ENCODE data around the gene H3-3A.

H3-3A gene

DNA sequence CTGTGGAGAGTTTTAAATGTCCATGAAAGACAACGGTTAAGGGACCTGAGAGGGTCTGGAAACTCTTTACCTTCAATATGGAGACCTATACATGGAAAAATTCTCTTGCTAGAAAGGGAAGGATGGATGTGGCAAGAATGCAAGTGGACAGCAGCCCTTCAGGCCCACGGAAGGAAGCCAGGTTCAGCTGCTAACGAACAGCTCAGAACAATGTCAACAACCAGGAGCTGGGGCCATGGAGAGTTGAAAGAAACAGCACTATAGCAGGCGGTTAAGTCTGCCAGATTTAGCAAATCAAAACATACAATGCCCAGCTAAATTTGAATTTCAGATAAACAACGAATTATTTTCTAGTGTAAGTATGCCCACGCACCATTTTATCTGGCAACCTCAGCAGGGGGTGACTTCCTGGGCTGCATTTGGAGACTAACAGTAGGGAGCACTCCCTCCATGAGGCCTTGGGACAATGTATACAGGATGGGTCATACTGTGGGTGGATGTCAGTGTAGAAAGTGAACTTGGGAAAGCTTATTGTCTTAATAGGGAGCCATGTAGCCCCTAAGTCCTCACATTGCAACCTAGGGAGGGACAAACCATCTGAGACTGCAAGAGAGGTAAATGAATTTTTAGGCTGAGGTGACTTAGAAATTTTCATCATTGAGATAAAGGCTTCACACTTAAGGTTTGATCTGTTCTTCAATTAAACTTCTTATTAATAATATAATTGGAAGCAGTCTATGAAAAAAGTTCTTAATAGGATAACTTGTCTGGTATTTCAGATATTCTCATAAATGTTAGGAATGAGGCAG lies 7.8 kb upstream of the H3-3A start:
- DNase-seq (ENCODE audit: low read depth), result no peak

DNA sequence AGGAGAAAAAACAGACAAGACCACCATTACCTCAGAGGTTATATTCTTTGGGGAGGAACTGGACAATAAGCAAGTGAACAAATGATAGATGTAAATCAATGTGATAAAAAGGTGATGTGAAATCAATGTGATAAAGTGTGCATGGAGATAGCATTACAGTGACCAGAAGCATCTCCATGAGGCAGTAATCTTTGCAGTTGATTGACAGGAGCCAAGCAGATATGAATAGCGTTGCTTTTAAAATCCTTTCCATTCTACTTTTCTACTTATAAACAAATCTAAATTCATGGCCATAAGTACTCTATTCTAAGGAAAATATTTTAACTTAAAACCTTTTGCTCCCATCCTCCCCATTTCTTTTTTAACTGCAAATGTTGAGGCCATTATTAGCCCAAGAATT lies 2.8 kb upstream of the H3-3A start:
- DNase-seq (ENCODE audit: low read depth), result no peak

DNA sequence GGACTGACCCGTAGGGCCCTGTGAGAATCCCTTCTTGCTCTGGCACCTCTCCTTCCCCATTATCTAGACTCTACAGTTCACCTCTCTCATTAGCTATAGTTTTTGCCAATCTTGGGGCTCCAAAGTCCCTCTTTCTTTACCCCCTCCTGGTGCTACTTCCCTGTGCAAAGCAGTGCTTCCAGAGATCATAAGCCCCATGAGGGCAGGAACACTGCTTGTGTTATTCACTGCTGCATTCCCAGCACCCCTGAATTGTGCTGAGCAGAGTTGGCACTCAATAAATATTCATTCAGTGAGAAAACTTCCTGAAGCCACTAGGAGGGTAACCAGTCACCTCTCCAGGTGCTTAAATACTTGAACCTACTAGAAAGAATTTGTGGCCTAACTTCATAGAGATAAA lies 2.1 kb upstream of the H3-3A start:
- no peak for DNase-seq (ENCODE audit: low read depth)

DNA sequence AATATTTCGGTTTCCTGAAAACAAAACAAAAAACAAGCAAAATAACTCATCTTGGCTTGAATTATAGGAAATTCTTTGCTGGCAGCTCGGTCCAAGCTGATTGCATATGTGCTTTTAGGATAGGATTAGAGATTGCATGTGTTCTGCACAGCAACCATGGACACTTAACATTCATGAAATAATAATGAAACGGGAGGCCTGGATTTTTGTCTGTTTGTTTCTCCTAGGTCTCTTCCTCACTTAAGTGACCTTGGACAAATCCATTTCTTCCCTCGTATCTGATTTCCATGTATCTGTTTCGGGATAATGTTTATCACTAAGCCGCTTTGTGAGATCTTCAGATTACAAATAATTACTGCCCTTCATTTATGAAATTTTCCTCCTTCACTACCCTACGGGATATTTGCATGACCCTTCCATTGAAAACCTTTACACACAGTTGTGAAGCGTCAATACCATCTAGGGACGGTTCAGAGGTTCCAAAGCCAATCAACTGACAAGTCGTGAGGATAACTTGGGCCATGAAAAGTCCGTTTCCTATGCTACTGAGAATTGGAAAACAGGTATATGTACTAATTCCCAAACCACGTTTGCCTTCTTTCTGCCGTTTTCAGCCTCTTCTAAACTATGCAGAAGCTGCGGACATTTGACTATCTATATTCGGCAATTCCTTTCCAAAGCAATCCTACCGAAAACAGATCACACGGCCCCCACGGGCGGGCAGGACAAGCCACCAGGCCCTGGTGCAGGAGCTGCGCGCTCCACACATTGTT lies 1.3 kb upstream of the H3-3A start:
- peak; percentile 18 for DNase-seq (ENCODE audit: low read depth)

DNA sequence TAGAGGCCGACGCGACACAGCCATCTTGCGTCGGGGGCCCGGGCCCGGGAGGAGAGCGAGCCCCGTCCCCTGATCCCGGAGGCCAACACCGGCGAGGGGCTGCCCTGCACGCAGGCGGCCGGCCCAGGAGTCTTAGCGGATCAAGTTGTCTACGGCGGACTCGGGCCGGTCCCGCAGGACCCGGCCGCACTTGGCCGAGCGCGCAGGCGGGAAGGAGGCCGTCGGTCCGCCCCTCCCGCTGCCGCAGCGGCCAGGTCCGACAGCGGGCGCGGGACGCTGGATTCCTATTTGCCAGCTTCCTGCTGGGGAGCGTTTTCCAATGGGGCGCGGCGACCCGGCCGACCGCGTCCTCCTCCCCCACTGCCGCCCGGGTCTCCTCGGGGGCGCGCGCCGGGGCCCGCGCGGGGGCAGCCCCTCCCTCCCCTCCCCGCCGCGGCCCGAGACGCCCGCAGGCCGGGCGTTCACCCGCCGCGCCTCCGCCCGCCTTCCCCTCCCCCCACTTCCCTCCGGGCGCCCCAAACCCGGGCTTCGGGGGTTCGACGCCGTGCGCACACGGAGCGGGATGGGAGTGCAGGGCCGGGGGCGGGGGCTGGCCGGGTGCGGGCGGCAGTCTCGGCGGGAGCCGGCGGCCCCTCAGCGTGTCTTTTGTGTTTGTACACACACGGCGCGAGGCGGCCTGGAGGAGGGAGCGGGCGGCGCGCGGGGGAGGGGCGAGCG lies 517 bp upstream of the H3-3A start:
- peak; percentile 71 for DNase-seq (ENCODE audit: low read depth)

DNA sequence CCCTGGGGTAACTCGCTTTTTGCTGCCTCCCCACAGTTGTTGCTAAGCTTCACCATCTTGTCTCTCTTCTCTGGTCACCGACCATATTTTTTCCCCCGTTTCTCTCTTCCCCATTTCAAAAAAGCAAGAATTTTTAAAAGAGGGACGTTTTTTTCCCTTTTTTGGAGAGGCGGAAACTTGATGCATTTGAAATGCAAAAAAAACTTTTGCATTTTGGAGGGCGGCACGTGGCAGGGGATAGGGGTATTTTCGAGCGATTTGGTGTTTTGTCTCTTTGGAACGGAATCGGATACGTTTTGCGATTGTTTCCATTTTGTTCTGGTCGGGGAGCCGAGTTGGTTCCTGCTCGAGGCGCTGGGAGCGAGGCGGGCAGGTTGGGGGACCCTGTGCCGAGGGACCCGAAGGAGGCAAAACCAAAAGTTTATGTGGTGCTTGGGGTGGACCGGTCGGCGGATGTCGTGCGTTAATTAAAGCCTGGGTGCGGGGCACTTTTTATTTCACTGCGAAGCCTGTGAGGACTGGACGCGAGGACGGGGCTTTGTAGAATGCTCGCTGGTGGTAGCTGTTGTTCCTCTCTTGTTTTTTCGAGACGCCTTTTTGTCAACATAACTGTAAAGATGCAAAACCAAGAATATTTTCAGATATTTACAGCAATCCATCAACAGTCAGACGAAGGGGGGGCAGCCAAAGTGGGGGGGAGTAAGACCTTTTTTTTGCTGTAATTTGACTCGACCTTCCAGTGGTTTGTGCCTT lies 884 bp downstream of the H3-3A start:
- peak; percentile 30 for DNase-seq (ENCODE audit: low read depth)

DNA sequence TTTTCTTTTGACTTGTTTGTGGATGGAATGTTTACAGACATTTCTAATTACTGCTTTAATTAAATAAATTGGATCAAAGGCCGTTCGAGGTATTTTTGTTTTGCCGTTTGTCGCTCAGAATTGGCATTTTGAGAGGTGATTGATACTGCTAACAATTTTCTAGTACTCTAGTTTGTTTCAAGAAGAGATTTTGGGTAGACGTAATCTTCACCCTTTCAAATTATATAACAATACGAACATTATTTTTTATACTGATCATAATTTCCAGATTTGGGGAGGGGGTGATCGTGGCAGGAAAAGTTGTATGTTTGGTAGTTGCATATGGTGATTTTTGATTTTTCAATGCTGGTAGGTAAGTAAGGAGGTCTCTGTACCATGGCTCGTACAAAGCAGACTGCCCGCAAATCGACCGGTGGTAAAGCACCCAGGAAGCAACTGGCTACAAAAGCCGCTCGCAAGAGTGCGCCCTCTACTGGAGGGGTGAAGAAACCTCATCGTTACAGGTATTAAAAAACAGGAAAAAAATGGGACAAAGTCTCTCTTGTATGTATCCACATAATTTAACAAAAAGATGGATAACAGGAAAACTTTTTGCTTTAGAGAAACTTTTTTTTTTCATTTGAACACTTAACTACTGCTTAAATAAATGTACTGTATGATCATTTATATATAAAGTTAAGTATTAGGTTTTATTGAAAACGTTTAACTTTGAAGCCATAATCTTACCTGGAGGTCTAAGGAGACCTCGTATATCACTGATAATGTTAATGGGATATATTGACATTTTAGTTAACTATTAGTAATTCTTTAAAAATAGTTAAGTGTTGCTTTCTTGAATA lies 1.7 kb downstream of the H3-3A start:
- no peak for DNase-seq (ENCODE audit: low read depth)

DNA sequence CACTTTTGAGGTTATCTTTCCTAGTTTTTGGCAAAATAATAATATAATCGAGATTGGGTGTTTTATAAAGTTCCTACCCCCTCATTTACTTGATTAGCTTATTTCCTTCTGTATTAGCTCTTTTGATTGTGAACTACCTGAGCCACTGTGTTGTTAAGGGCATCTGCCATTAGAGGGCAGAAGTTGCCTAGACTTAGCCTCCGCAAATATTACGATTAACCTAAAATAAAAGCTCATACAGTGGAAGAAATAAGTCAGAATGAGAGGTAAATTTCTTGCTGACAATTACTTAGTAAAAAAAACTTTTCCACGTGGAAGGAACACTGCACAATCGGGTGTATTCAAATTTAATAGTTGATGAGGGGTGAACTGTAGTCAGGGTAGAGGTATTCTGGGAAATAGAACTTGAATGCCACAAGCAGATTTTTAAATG lies 2.3 kb downstream of the H3-3A start:
- peak; percentile 55 for DNase-seq (ENCODE audit: low read depth)

DNA sequence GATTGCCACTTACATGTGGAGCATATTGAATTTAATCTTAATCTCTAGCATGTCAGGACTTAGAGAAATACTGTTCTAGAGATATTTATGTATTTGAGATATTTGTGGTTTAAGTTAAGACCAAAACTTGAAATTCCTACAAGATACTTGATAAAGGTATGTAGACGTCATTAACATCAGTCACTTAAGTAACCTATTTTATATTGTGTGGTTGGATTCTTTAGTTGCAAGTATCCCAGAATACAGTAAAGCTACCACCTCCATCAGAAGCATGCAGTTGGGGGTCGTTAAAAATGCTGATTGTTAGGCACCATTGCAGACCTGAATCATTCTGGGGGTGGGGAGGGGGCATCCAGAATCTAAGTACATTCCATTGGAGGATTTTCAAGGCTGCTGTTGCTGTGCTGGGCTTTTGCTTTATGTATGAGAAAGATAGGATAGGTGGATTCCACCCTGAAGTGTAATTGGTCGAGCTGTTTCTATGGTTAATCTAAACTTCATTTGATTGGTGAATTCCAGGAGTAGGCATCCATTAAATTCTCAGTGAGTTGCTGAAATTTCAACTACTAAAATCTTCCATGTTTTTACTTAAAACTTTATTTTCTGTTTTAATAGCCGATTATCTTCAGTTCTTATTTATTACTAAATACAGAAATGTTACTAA lies 4.0 kb downstream of the H3-3A start:
- DNase-seq (ENCODE audit: low read depth), result no peak

DNA sequence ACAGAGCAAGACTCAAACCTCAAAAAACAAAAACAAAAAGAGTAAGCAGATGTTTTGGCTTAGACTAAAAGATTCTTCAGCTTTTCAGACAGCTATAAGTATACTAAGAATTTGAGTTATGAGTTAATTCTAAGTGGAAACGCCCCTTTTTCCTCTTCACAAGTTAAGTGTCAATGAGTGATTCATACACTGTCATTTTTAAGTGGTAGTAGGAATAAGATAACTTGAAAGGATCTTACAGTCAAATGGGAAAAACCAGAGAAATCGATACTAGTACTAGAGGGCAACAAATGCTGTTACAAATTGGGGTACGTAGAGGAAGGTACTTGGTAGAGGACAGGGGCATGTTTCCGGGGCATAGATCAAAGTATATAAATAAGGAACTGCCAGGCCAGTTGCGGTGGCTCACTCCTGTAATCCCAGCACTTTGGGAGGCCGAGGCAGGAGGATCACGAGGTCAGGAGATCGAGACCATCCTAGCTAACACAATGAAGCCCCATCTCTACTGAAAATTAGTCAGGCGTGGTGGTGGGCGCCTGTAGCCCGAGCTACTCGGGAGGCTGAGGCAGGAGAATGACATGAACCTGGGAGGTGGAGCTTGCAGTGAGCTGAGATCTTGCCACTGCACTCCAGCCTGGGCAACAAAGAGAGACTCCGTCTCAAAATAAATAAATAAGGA lies 7.4 kb downstream of the H3-3A start:
- no peak for DNase-seq (ENCODE audit: low read depth)

DNA sequence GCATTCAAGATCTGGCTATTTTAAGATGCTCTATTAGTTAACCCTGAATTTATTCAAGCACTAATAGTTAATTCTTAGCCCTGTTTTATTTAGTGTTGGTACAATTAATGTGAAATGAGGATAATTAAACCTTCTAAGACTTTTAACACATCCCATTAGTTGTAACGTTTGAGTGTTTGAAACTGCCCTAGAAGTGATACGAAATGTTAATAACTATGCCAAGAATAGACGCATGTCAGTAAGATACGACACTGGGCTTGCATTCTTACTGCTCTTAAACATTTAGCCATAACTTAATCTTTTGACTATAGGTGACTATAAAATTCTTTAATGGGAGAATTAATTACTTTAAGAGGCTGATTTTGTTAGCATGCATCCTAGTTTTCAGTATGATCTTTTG lies 9.8 kb downstream of the H3-3A start:
- no peak for DNase-seq (ENCODE audit: low read depth)

DNA sequence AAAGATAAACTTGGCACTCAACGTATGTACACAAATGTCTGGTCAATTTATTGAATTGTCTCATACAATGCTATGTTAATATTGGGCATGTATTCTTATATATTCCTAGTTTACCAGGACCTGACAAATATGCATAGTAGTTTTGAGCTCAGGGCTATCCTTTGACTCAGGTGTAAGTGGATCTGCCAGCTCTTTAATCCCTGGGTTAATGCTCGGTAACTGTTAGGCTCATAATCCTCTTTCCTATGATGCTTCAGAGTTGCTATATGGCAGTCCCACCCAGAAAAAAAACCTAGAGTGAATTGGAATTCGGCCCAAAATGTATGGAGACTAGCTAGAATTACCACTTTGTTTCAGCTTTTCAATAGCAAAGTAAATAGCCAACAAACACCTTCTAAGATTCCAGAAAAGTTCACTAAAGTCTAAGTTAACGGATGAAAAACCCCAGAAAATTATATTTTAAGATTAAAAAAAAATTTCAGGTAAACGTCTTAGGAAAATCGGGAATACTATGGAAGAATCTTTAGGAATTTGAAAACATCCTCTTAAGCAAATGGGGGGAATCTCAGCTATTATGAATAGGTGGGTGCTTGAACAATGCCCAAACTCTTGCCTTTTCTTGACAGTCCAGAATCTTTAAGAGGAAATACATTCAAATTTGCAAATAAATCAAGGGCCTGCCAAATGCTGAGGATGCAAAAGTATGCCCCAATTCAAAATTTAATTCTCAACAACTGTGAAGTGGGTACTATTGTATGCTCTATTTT lies 10.9 kb downstream of the H3-3A start:
- DNase-seq (ENCODE audit: low read depth), result no peak

DNA sequence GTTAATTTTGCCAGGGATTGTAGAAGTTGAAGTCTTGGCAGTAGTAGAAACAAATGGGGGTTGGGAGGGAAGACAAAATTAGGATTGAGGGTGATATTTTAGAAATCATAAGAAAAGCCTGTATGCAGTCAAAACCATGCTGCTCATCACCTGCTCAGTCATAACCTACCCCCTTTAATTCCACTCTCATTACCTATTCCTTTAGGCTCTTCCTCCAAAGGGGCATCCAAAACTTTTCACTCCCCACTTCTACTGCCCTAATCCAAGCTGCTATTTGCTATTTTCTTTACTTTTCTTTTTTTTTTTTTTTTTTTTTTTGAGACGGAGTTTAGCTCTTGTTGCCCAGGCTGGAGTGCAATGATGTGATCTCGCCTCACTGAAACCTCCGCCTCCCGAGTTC lies 11.5 kb downstream of the H3-3A start:
- DNase-seq (ENCODE audit: low read depth), result no peak

DNA sequence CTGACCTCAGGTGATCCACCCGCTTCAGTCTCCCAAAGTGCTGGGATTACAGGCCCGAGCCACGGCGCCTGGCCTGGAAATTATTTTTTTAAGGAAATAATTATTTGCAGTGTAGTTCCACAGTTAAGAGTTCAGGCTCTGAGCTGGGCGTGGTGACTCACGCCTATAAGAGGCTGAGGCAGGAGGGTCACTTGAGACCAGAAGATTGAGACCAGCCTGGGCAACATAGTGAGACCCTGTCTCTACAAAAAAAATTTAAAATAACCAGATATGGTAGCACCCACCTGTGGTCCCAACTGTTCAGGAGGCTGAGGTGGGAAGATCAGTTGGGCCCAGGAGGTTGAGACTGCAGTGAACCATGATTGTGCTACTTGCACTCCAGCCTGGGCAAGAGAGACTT lies 13.9 kb downstream of the H3-3A start:
- no peak for DNase-seq (ENCODE audit: low read depth)

DNA sequence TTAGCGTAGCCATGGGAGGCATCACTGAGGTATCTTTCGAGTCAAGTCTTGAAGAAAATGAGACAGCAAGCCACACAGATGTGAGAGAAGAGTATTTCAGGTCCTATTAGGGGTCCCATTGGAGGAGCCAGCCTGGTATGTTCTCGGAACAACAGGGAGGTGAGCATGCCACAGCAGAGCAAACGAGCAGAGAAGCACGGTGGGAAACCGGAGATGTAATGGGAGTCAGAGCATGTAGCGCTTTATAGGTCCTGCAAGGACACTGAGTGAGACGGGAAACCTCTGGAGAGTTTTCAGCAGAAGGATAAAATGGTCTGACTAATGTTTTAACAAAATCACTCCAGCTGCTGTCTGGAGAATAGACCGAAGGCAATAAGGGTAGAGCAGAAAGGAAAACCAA lies 15.9 kb downstream of the H3-3A start:
- DNase-seq (ENCODE audit: low read depth), result no peak

DNA sequence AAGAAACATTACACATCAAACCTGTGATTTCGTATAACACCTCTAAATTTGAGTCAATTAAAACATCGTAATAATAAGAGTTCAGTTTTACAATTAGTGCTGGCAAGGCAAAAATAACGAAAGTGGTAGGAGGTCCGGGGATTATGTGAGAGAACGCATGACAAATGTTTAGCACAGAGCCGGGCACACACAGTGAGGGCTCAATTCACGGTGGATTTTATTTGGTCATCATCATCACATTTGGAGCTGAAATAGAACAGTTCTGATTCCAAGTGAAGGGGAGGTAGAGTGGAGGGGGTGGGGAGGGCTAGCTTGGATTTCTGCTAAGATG lies 20.0 kb downstream of the H3-3A start:
- DNase-seq (ENCODE audit: low read depth), result no peak

DNA sequence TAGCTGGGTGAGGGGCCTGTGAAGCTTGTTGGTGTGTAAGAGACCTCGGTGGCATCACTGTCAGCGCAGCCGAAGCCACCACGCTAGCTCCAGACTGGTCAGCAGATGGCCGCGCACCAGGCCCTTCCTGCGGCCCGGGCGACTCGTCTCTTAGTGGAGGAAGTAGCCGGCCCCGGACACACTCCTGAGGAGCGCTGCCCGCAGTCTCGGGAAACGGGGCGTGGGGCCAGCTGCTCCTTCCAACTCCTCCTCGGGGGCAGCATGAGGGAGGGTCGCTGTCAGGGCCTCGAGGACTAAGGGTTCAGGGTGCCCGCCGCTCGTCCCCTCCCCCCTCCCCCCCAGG lies 20.4 kb downstream of the H3-3A start:
- peak; percentile 43 for DNase-seq (ENCODE audit: low read depth)

DNA sequence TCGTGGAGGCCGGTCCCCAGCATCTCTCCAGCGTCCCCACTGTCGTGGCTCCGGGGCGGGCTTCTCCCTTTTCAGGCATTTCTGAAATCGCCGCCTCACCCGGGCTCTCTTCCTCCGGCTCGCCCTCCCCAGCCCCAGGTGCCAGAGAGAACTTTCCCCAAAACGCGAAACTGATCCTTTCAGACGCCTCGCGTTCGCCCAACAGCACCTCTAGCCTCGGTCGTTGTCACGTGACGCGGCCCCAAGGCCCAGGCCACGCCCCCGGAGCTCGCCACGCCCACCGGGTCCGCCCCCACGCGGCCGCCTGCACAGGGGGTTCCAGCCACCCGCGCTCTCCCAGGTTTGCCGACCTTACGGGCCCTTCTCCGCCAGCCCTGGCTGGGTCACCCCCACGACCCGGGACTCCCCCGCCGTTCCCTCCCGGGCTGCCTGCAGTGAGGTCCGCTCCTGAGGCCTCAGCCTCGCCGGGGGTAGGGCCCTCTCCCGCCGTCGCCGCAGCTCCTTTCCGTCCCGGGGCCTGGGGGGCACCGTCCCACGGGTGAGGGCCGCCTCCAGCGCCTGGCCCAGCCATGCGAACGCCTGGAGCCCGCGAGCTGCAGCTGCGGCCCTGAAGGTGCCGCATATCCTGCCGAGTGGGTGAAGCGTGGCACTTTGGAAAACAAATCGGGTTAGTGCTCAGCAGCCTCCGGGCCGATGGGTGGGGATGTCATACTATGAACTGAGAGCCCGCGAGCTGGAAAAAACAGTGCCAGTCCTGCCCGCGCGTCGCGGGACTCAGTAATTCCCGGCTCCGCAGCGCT lies 21.0 kb downstream of the H3-3A start:
- peak; percentile 77 for DNase-seq (ENCODE audit: low read depth)

Measured in fibroblast of gingiva (primary cell).